Keratinocyte (primary cell): Measurements from ENCODE around the gene GNA14.

ENCODE experiments used
- EZH2 ChIP-seq: IDR thresholded peaks from one replicate; pipeline ENCODE4 v1.6.1; 2012; ENCODE audit warnings: inconsistent platforms, mild to moderate bottlenecking, low read length, moderate library complexity
- TF ChIP-seq, protein P1 (sequence below), 3 experiments: IDR thresholded peaks in 1 of 3; conservative IDR thresholded peaks in 1 of 3; optimal IDR thresholded peaks in 1 of 3; 2 replicates in 2 of 3; 3 replicates in 1 of 3; pipeline versions ENCODE3 to v1.5.1; 2011; ENCODE audit warnings: low read length in 3 of 3, mild to moderate bottlenecking in 3 of 3, moderate library complexity in 2 of 3, control low read depth in 1 of 3, inconsistent platforms in 1 of 3; ENCODE audit not compliant: insufficient read depth in 2 of 3; ENCODE audit errors: extremely low read depth in 1 of 3

GRCh38 chr9:77469515-77470231 lies 178.4 kb downstream of the GNA14 start:
- TF ChIP-seq, protein P1, sequence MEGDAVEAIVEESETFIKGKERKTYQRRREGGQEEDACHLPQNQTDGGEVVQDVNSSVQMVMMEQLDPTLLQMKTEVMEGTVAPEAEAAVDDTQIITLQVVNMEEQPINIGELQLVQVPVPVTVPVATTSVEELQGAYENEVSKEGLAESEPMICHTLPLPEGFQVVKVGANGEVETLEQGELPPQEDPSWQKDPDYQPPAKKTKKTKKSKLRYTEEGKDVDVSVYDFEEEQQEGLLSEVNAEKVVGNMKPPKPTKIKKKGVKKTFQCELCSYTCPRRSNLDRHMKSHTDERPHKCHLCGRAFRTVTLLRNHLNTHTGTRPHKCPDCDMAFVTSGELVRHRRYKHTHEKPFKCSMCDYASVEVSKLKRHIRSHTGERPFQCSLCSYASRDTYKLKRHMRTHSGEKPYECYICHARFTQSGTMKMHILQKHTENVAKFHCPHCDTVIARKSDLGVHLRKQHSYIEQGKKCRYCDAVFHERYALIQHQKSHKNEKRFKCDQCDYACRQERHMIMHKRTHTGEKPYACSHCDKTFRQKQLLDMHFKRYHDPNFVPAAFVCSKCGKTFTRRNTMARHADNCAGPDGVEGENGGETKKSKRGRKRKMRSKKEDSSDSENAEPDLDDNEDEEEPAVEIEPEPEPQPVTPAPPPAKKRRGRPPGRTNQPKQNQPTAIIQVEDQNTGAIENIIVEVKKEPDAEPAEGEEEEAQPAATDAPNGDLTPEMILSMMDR (optimal IDR thresholded peaks at IDR 0.05 in 1 of 3, IDR thresholded peaks at IDR 0.05 in 1 of 3, conservative IDR thresholded peaks at IDR 0.05 in 1 of 3; ENCODE audit: extremely low read depth in 1 of 3, insufficient read depth in 2 of 3, low read length in 3 of 3), result no peak
- TF ChIP-seq EZH2, result no peak
